ENCODE data around the gene EZH1.
"Not testable (repeated sequence)": the region's sequence is repeated elsewhere in the genome, so short reads cannot be mapped to it uniquely, and the experiment has no call there.

Gene EZH1

GRCh38 chr17:42769964-42770363 lies 25.1 kb upstream of the EZH1 start:
- DNase-seq: not testable (repeated sequence)

- DNase-seq: not testable (repeated sequence)
Observed at GRCh38 chr17:42768006-42768405, 23.2 kb upstream of the EZH1 start.

GRCh38 chr17:42767512-42767911 lies 22.7 kb upstream of the EZH1 start:
- no peak for DNase-seq

- DNase-seq: no peak
Observed at GRCh38 chr17:42766124-42766523, 21.3 kb upstream of the EZH1 start.

GRCh38 chr17:42761638-42762037 lies 16.8 kb upstream of the EZH1 start:
- DNase-seq: no peak

DNA sequence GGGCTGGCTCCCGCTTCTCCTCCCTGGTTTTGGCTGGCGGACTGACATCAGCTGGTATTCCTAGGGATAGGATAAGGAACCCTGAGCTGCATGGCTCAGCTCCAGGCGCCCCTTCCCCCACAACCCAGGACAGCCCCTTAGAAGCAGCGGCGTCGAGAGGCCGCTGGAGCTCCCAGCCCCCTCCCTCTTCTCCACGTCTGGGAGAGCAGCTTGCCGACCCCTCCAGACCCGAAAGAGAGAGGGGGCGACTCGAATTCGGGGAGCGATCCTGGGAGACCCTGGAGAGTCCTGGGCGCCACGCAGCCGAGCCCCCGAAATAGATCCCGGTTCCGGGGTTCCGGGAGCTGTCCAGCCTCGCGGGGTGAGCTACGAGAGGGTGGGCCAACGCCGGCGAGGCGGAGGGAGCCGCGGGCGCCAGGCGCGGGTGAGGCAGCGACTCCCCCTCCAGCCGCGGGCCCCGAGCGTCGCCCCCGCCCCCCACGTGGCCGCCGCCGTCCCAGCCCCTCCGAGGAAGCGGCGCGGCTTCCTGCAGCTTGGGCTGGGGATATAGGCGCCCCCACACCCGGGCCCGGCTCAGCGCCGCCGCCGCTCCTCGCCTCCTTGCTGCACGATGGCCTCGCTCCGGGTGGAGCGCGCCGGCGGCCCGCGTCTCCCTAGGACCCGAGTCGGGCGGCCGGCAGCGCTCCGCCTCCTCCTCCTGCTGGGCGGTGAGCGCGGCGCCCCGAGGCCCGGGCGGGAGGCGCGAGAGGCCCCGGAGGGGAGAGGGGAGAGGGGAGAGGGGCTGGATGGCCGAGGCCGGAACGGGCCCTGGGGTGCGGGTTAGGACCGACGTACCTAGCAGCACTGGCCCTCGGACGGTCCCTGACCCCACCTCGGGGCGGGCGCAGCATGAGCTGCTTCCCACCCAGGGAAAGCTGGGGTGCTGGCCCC lies 16.1 kb upstream of the EZH1 start, which contains the start of gene RAMP2:
Gene RAMP2, plus strand, starts transcription at position 576 of the 930 bp plus-strand sequence. Its CDS starts 35 bp downstream, at position 611.
- DNase-seq: peak in 1 of 2 donors; percentile 11

- no peak for DNase-seq
Observed at GRCh38 chr17:42759982-42760651, 15.3 kb upstream of the EZH1 start.

DNA sequence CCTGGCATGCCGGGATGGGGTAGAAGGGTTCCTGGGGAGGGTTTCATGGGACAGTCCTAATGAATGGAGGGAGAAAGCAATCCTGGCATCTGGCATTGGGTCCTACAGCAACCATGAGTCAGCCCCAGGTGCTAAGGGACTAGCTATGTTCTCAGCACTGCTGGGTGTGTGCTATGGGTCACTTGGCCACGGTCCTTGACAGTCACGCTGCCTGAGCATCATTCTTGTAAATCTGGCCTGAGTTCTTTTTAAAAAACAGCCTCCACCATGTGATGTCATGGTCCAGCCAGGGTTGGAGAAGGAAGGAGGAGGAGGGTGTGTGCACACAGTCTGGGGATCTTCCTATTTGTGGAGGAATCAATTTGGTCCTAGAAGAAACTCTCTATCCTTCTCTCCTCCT lies 9.9 kb upstream of the EZH1 start:
- no peak for DNase-seq

GRCh38 chr17:42751628-42752027 lies 6.8 kb upstream of the EZH1 start:
- DNase-seq: no peak

DNA sequence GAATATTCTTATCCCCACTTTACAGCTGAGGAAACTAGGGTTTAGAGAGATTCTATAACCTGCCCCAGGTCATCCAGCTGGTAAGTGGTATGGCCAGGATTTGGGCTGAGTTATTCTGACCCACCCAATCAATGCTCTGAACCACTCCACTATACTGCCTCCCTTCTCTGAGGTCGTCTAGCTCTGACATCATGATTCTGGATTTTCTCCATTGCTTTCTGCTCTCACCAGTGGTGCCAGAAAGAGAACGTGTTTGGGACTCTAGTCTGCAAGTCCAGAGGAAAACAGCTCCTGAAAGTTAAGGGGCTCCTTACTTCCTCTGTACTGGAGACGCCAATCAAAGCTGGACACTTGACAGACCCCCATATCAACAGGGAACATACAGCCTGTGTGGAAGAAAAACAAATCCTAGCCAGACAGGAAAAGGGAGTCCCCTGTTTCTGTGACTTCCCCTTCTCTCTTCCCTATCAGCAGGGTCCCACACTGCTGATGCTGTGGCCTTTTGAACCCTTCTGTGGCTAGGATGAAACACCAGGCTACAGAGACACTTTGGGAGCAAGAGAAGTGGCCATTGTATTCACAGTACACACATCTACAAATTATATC lies 6.0 kb upstream of the EZH1 start:
- DNase-seq: no peak

DNA sequence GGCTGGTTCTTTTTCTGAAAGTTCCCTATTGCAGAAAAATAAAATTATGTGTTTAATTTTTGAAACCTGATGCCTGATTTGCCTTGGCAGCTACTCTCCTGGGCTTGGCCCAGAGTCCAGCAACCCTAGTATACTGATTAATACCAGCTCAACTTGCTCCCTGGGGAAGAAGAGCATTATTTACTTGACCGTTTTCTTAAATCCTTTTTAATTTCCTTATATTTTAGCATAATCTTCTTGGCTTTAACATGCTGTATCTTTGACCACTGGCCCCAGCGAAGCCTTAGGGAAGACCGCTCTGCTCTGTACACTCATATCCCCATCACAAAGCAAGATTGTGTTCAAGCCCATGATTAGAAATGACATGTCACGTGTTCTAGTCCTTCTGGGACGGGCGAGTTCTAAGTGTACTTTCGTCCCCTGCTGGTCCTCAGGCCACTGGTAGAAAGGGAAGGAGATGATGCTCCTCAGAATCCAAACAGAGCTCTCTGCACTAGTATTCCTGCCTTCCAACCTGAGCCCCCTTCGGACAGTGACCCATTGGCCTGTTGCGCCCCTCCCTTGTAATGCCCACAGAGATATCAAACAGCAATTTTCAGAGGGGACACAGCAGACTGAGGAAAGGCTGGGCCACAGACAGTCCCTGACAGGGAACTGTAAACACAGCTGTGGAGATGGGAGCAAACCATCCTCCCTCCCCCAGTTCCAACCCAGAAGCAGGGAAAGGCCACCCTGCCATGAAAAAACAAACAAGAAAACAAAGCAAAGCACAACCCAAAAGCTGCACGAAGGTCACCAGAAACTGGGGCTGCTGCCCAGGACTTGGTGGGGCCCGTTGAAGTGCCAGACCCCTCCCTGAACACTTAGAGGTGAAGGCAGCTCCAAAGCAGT lies 4.3 kb upstream of the EZH1 start:
- DNase-seq: no peak

- DNase-seq: no peak
Observed at GRCh38 chr17:42748202-42748907, 3.5 kb upstream of the EZH1 start.

- DNase-seq: peak; percentile 68 to 75
Observed at GRCh38 chr17:42744283-42744805, 496 bp downstream of the EZH1 start.

DNA sequence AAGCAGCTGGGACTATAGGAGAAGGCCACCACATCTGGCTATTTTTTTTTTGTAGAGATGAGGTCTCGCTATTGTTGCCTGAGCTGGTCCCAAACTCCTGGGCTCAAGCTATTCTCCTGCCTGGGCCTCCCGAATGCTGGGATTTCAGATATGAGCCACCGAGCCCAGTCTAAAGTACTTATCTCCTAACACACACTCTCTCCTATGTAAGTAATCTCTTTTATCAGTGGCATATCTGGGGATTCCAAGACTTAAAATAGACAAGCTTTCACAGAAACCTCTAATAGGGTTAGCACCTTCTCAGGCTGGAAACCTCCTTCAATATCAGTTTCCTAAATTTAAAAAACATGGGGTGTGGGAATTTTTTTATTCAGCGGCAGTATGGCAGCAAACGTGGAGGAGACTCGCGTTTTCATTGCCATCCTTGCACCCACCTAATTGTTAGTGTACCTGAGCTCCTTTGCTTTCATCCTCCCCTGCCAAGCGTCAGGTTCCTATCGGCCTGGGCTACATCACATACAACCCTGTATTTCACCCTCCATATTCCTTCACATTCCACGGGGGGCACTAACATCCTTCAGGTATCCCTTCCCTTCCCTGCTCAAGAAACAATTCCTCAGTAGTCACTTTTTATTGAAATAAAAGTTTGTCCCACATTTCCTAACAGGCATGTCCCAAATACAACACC lies 1.1 kb downstream of the EZH1 start:
- no peak for DNase-seq

DNA sequence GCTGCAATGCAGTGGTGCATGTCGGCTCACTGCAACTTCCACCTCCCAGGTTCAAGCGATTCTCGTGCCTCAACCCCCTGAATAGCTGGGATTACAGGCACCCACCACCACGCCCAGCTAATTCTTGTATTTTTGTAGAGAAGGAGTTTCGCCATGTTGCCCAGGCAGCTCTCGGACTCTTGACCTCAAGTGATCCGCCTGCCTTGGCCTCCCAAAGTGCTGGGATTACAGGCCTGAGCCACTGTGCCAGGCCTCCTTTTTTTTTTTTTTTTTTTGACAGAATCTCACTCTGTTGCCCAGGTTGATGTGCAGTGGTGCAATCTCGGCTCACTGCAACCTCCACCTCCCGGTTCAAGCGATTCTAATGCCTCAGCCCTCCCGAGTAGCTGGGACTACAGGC lies 1.9 kb downstream of the EZH1 start:
- not testable (repeated sequence) for DNase-seq

GRCh38 chr17:42740699-42741098 lies 4.1 kb downstream of the EZH1 start:
- no peak for DNase-seq

DNA sequence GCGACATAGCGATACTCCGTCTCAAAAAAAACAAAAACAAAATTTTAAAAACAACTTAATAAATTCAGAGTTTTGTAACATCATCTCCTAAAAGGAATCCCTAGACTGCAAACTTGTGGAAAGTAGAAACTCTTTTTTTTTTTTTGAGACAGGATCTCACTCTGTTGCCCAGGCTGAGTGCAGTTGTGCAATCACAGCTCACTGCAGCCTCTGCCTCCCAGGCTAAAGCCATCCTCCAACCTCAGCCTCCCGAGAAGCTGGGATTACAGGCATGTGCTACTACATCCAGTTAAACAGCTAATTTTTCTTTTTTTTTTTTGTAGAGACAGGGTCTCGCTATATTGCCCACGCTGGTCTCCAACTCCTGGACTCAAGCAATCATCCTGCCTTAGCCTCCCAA lies 19.7 kb downstream of the EZH1 start:
- DNase-seq: no peak

GRCh38 chr17:42723636-42724035 lies 21.2 kb downstream of the EZH1 start:
- DNase-seq: no peak

DNA sequence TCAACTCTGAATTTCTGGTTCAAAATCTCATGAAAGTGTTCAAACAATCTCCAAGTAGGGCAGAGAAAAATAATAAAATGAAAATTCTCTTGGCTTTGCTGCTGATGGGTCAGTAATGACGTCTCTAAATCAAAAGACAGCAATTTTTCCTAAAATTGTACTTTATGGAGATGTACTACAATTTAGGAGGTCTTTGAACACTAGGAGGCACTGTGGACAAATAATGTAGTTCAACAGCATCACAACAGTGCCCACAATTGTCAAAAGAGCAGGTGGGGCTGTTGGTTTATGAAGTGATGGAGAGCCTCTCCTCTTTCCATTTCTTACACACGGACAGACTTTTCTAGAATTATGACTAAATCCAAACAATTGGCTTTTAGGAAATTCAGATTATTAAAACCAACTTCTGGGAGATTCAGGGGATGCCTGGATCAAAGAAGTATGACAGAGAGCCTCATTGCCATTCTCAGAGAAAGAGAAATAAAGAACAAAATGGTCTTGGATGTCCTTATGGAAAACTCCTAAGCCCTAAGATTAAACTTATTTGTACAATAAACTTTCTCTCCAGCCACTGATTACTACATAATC lies 23.8 kb downstream of the EZH1 start:
- peak; percentile 34 to 45 for DNase-seq

DNA sequence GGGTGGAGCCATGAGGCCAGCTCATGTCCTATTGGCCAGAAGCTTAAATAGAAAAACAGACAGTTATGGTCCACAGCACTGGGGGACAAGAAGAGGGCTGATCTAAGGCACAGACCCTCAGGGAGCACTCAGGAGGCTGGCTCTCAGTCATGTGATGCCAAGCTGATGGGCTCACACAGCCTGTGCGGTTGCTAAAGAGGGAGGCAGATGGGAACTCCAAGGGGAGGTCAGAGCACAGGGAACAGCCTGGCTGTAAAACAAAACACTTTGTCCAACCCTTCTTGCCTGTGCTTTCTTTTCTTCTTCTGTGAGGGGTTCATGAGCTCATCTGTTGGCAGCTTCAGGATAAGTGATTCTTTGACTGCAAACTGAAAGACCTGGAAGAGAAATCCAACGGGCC lies 35.3 kb downstream of the EZH1 start:
- no peak for DNase-seq

- no peak for DNase-seq
Observed at GRCh38 chr17:42708588-42708987, 36.3 kb downstream of the EZH1 start.

Measured in activated CD4-positive, alpha-beta T cell treated with anti-CD3 and anti-CD28 coated beads for 4 hours (primary cell).